Left colon (tissue), 2 donors: ENCODE measurements around the gene SKAP2. TPM values are rescaled to one million over a fixed set of nuclear protein-coding genes. Genes with fewer than 3 reads are reported as not detected.
A peak's percentile ranks its signal among the peaks of the same experiment; 100 is the strongest.

Experiments used
- ATAC-seq: fragments of 200-7000 bp; cut with Tn5 transposase; one replicate; pipeline ENCODE4 v1.9.1; 2020; ENCODE audit warnings: mild to moderate bottlenecking, moderate library complexity
- DNase-seq, 2 donors: peaks; one replicate each; pipeline ENCODE4 v3.0.0-alpha.2; 2020
- intact Hi-C, 2 donors: fragments of 100-400 bp; cut with DNase I in 1 of 2; cut with micrococcal nuclease in 1 of 2; formaldehyde crosslinking; loops; one replicate each; pipeline versions ENCODE4 v1.11.2 to v1.14.0; 2022; cut with DNase I, micrococcal nuclease
- long read RNA-seq: library from polyadenylated mRNA; unstranded; transcript quantifications from one replicate; pipeline ENCODE4 v2.0.0, GENCODE V29; 2021
- total RNA-seq, 2 donors: library from RNA; stranded (reverse); fragmentation: NEBNext Ultra II Directional; extraction: Animal tissue kit (Norgen Biotek cat#: 25700); gene quantifications; one replicate each; pipeline ENCODE4 v1.2.1, GENCODE V29; 2021
- donor health status: DM: no; HTN: no; CAD: no.
- donor health status: DM: yes; HTN: yes; CAD: no.

Gene SKAP2
- total RNA-seq, result 10 to 100 TPM; 39.3 to 46.6 TPM
- long read RNA-seq, transcript SKAP2-201 (13 exons, 3,998 nt), result major isoform, 46 of 61 reads
- long read RNA-seq, partial matches to known transcripts, result 3 of 61 reads
- long read RNA-seq, other reads (novel, unspliced or antisense), result 12 of 61 reads

- intact Hi-C loops, result loop anchor here in 1 of 2 donors (5.0 kb wide), 1 partner anchor 233 kb away; the partner anchor contains the start of gene HOXA1
- DNase-seq (peak; percentile 99), ATAC-seq (peak; percentile 91)
Observed at GRCh38 chr7:26864309-26865093, at the start of gene SKAP2. Gene SKAP2 (minus strand): TSS chr7:26864590. CDS start chr7:26864429, 161 bp downstream.

GRCh38 chr7:26912933-26913536 is 48.6 kb upstream of the SKAP2 start:
- DNase-seq, result no peak

GRCh38 chr7:26912338-26912737 is 47.9 kb upstream of the SKAP2 start:
- no peak for ATAC-seq
- DNase-seq, result no peak
- intact Hi-C loops, result no loop called here

More at GRCh38 chr7:26912933-26913536, 48.6 kb upstream of the SKAP2 start:
- no peak for ATAC-seq
- intact Hi-C loops, result no loop called here

GRCh38 chr7:26910221-26910620 is 45.8 kb upstream of the SKAP2 start:
- ATAC-seq (no peak), DNase-seq (no peak)
- intact Hi-C loops, result no loop called here

- intact Hi-C loops, result no loop called here
- DNase-seq (no peak), ATAC-seq (no peak)
Observed at GRCh38 chr7:26900251-26900650, 35.9 kb upstream of the SKAP2 start.

- ATAC-seq, result no peak
- intact Hi-C loops, result loop anchor here in 1 of 2 donors (10.0 kb wide), 1 partner anchor 165 kb away; no protein-coding TSS in a partner anchor
- no peak for DNase-seq
Observed at GRCh38 chr7:26899519-26899918, 35.1 kb upstream of the SKAP2 start.

- intact Hi-C loops, result loop anchor here in 1 of 2 donors (10.0 kb wide), 1 partner anchor 166 kb away; no protein-coding TSS in a partner anchor
- ATAC-seq, result no peak
- DNase-seq, result no peak
Observed at GRCh38 chr7:26898891-26899290, 34.5 kb upstream of the SKAP2 start.

- no peak for ATAC-seq
- intact Hi-C loops, result loop anchor here in 1 of 2 donors (10.0 kb wide), 1 partner anchor 167 kb away; no protein-coding TSS in a partner anchor
- no peak for DNase-seq
Observed at GRCh38 chr7:26897928-26898327, 33.5 kb upstream of the SKAP2 start.

GRCh38 chr7:26891400-26892350 is 27.3 kb upstream of the SKAP2 start:
- ATAC-seq, result no peak
- DNase-seq, result no peak
- intact Hi-C loops, result loop anchor here in 1 of 2 donors (10.0 kb wide), 1 partner anchor 173 kb away; no protein-coding TSS in a partner anchor

- intact Hi-C loops, result no loop called here
- no peak for ATAC-seq
Observed at GRCh38 chr7:26880852-26881251, 16.5 kb upstream of the SKAP2 start.

GRCh38 chr7:26879671-26880070 is 15.3 kb upstream of the SKAP2 start:
- no peak for DNase-seq
- no peak for ATAC-seq
- intact Hi-C loops, result no loop called here

More at GRCh38 chr7:26880852-26881251, 16.5 kb upstream of the SKAP2 start:
- DNase-seq, result no peak

- ATAC-seq (no peak), DNase-seq (no peak)
- intact Hi-C loops, result no loop called here
Observed at GRCh38 chr7:26868841-26869495, 4.6 kb upstream of the SKAP2 start.

- ATAC-seq (peak; percentile 34), DNase-seq (peak; percentile 75 to 77)
- intact Hi-C loops, result no loop called here
Observed at GRCh38 chr7:26865094-26865388, 651 bp upstream of the SKAP2 start.

GRCh38 chr7:26863518-26864308 is 677 bp downstream of the SKAP2 start:
- ATAC-seq, result peak; percentile 43
- peak in 1 of 2 donors; percentile 72 for DNase-seq
- intact Hi-C loops, result loop anchor here in 1 of 2 donors (5.0 kb wide), 1 partner anchor 234 kb away; the partner anchor contains the start of gene HOXA1

GRCh38 chr7:26862834-26863233 is 1.6 kb downstream of the SKAP2 start:
- ATAC-seq (no peak), DNase-seq (no peak)
- intact Hi-C loops, result loop anchor here in 1 of 2 donors (5.0 kb wide), 1 partner anchor 234 kb away; the partner anchor contains the start of gene HOXA1

- ATAC-seq (no peak), DNase-seq (no peak)
- intact Hi-C loops, result loop anchor here in 1 of 2 donors (5.0 kb wide), 1 partner anchor 236 kb away; the partner anchor contains the start of gene HOXA1
Observed at GRCh38 chr7:26861050-26861449, 3.3 kb downstream of the SKAP2 start.

GRCh38 chr7:26860361-26860760 is 4.0 kb downstream of the SKAP2 start:
- peak; percentile 23 for ATAC-seq
- no peak for DNase-seq
- intact Hi-C loops, result loop anchor here in 1 of 2 donors (5.0 kb wide), 1 partner anchor 237 kb away; the partner anchor contains the start of gene HOXA1
